HepG2 (cell line): ENCODE data around the gene ZDHHC14. TPM values are rescaled to one million over a fixed set of nuclear protein-coding genes. Genes with fewer than 3 reads are reported as not detected.

ENCODE experiments used
- ARHGAP35 ChIP-seq: sonication (generic); formaldehyde crosslinking; IDR thresholded peaks from 2 replicates; pipeline ENCODE4 v1.9.0; 2022; ENCODE audit warnings: mild to moderate bottlenecking, inconsistent platforms, moderate library complexity, missing genetic modification reagents, borderline replicate concordance
- CEBPB ChIP-seq: IDR thresholded peaks from 2 replicates; pipeline ENCODE4 v1.6.1; 2011; ENCODE audit warnings: low read depth, low read length, improper control_type of control experiment, borderline replicate concordance
- CEBPG ChIP-seq: IDR thresholded peaks from 2 replicates; pipeline ENCODE4 v1.6.1; 2016
- GTF3A ChIP-seq: sonication (generic); formaldehyde crosslinking; conservative IDR thresholded peaks from 2 replicates; pipeline ENCODE4 v1.4.0; 2020; ENCODE audit warnings: mild to moderate bottlenecking, missing genetic modification reagents
- NPAS2 ChIP-seq: sonication (generic); formaldehyde crosslinking; IDR thresholded peaks from 2 replicates; pipeline ENCODE4 v1.8.0; 2022; ENCODE audit warnings: mild to moderate bottlenecking, missing genetic modification reagents, borderline replicate concordance
- POLR2G ChIP-seq: fragments of 200-400 bp; formaldehyde crosslinking; IDR thresholded peaks from 2 replicates; pipeline ENCODE4 v1.6.1; 2018; ENCODE audit warnings: mild to moderate bottlenecking, low read depth, low read length, moderate library complexity
- RERE ChIP-seq: IDR thresholded peaks from 2 replicates; pipeline ENCODE4 v1.6.1; 2016; ENCODE audit warnings: low read depth, missing genetic modification reagents, missing compliant biosample characterization
- SP4 ChIP-seq: sonication (generic); formaldehyde crosslinking; IDR thresholded peaks from 2 replicates; pipeline ENCODE4 v1.8.1; 2023; ENCODE audit warnings: mild to moderate bottlenecking, missing genetic modification reagents
- TBL1XR1 ChIP-seq: fragments of 150-350 bp; IDR thresholded peaks from 2 replicates; pipeline ENCODE4 v1.6.1; 2014; ENCODE audit warnings: borderline replicate concordance, low read length; ENCODE audit not compliant: partially characterized antibody
- ZIK1 ChIP-seq: sonication (generic); formaldehyde crosslinking; IDR thresholded peaks from 2 replicates; pipeline ENCODE4 v1.5.0; 2020; ENCODE audit warnings: mild to moderate bottlenecking, low read depth, missing genetic modification reagents, borderline replicate concordance
- ZNF569 ChIP-seq: sonication (generic); formaldehyde crosslinking; IDR thresholded peaks from 2 replicates; pipeline ENCODE4 v1.5.0; 2020; ENCODE audit warnings: mild to moderate bottlenecking, missing genetic modification reagents, moderate library complexity, borderline replicate concordance
- ZNF572 ChIP-seq: sonication (generic); formaldehyde crosslinking; IDR thresholded peaks from 2 replicates; pipeline ENCODE4 v1.5.1; 2020; ENCODE audit warnings: mild to moderate bottlenecking, missing genetic modification reagents
- ZNF747 ChIP-seq: sonication (generic); formaldehyde crosslinking; IDR thresholded peaks from 2 replicates; pipeline ENCODE4 v1.8.1; 2023; ENCODE audit warnings: missing genetic modification reagents, mild to moderate bottlenecking, borderline replicate concordance
- ZNF766 ChIP-seq: sonication (generic); formaldehyde crosslinking; IDR thresholded peaks from 2 replicates; pipeline ENCODE4 v1.5.0; 2020; ENCODE audit warnings: missing genetic modification reagents, borderline replicate concordance
- ZNF776 ChIP-seq: sonication (generic); formaldehyde crosslinking; IDR thresholded peaks from 2 replicates; pipeline ENCODE4 v1.4.0; 2020; ENCODE audit warnings: mild to moderate bottlenecking, missing genetic modification reagents
- ZNF841 ChIP-seq: sonication (generic); formaldehyde crosslinking; IDR thresholded peaks from 2 replicates; pipeline ENCODE4 v1.8.1; 2023; ENCODE audit warnings: missing genetic modification reagents, borderline replicate concordance
- ZNF883 ChIP-seq: sonication (generic); formaldehyde crosslinking; IDR thresholded peaks from 2 replicates; pipeline ENCODE4 v1.5.1; 2020; ENCODE audit warnings: mild to moderate bottlenecking, missing genetic modification reagents; ENCODE audit errors: not compliant biosample characterization
- ZSCAN12 ChIP-seq: sonication (generic); formaldehyde crosslinking; IDR thresholded peaks from 2 replicates; pipeline ENCODE4 v1.9.0; 2021; ENCODE audit warnings: mild to moderate bottlenecking, missing genetic modification reagents
- polyA plus RNA-seq, 8 experiments: library from polyadenylated mRNA; depleted of rRNA in 3 of 8; stranded (reverse) in 7 of 8; unstranded in 1 of 8; fragments of >200 nt; fragmentation: Illumina TruSeq in 4 of 8; extraction: Trizol in 4 of 8; gene quantifications; 2 replicates each; pipeline versions ENCODE4 v1.2.1 to v1.2.3, GENCODE V29; 2011 to 2016; ENCODE audit warnings: low read depth in 4 of 8, missing spikeins in 1 of 8, mixed read lengths in 1 of 8; ENCODE audit not compliant: insufficient read depth in 1 of 8
- total RNA-seq, 5 experiments: library from RNA; depleted of rRNA; stranded (reverse); fragments of >200 nt; fragmentation: Illumina TruSeq; extraction: Trizol; gene quantifications; 2 replicates each; pipeline ENCODE4 v1.2.3, GENCODE V29; 2016; ENCODE audit warnings: low read depth in 1 of 5
- TF ChIP-seq, protein P1 (sequence below): sonication (generic); formaldehyde crosslinking; IDR thresholded peaks from 2 replicates; pipeline ENCODE4 v1.4.0; 2020; ENCODE audit warnings: missing genetic modification reagents, borderline replicate concordance
- TF ChIP-seq, protein P2 (sequence below): sonication (generic); formaldehyde crosslinking; IDR thresholded peaks from 2 replicates; pipeline ENCODE4 v1.5.0; 2020; ENCODE audit warnings: mild to moderate bottlenecking, missing genetic modification reagents

Gene ZDHHC14
- total and polyA plus RNA-seq, 2 of the 13 experiments (the other 11 are each of a cell fraction or from before 2014, with no cell fraction given): 3.7 to 9.5 TPM

DNA sequence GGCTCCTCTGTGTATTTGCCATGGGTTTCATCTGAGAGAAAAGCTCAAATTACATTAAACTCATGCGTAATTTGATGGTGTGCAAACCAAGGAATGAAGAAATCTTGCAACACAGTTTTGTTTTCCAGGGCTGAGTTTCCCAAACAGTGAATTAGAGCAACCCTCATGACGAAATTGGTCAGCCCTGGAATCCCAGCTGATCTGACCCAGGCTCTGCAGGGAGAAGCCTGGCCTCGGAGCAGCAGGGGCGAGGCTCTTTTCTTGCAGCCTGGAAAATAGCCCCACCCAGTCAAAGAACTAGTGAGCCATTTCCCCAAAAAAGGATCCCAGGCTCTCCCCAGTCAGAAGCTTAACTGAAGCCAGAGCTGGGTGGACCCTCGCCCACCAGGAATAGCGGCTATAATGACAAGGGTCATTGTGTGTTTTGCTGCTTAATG is 334.8 kb downstream of the ZDHHC14 start (continued):
- TF ChIP-seq ZNF841 (no peak), ZIK1 (CRISPR knock-in tag) (no peak), GTF3A (CRISPR knock-in tag) (no peak), ZNF766 (no peak), RERE (no peak), ZSCAN12 (CRISPR knock-in tag) (no peak), ZNF776 (CRISPR knock-in tag) (no peak), CEBPG (0 out of 2 replicates have a peak, but pooled peaks have one; percentile 14), ZNF572 (no peak), NPAS2 (CRISPR knock-in tag) (no peak), TBL1XR1 (no peak), ZNF569 (CRISPR knock-in tag) (no peak), ZNF747 (no peak), CEBPB (peak; percentile 76), ARHGAP35 (CRISPR knock-in tag) (no peak), SP4 (CRISPR knock-in tag) (no peak), ZNF883 (no peak), POLR2G (no peak)
- TF ChIP-seq, protein P1, sequence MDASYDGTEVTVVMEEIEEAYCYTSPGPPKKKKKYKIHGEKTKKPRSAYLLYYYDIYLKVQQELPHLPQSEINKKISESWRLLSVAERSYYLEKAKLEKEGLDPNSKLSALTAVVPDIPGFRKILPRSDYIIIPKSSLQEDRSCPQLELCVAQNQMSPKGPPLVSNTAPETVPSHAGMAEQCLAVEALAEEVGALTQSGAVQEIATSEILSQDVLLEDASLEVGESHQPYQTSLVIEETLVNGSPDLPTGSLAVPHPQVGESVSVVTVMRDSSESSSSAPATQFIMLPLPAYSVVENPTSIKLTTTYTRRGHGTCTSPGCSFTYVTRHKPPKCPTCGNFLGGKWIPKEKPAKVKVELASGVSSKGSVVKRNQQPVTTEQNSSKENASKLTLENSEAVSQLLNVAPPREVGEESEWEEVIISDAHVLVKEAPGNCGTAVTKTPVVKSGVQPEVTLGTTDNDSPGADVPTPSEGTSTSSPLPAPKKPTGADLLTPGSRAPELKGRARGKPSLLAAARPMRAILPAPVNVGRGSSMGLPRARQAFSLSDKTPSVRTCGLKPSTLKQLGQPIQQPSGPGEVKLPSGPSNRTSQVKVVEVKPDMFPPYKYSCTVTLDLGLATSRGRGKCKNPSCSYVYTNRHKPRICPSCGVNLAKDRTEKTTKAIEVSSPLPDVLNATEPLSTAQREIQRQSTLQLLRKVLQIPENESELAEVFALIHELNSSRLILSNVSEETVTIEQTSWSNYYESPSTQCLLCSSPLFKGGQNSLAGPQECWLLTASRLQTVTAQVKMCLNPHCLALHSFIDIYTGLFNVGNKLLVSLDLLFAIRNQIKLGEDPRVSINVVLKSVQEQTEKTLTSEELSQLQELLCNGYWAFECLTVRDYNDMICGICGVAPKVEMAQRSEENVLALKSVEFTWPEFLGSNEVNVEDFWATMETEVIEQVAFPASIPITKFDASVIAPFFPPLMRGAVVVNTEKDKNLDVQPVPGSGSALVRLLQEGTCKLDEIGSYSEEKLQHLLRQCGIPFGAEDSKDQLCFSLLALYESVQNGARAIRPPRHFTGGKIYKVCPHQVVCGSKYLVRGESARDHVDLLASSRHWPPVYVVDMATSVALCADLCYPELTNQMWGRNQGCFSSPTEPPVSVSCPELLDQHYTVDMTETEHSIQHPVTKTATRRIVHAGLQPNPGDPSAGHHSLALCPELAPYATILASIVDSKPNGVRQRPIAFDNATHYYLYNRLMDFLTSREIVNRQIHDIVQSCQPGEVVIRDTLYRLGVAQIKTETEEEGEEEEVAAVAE (CRISPR knock-in tag): no peak
- TF ChIP-seq, protein P2, sequence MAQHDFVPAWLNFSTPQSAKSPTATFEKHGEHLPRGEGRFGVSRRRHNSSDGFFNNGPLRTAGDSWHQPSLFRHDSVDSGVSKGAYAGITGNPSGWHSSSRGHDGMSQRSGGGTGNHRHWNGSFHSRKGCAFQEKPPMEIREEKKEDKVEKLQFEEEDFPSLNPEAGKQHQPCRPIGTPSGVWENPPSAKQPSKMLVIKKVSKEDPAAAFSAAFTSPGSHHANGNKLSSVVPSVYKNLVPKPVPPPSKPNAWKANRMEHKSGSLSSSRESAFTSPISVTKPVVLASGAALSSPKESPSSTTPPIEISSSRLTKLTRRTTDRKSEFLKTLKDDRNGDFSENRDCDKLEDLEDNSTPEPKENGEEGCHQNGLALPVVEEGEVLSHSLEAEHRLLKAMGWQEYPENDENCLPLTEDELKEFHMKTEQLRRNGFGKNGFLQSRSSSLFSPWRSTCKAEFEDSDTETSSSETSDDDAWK (CRISPR knock-in tag): no peak
